NCI-H1417 treated with DMSO at 0.1 percent for 48 hours (cell line): ENCODE results near the gene TMEM204.

Experiments
- DNase-seq: peaks from one replicate; lab custom pipeline; 2025; lab: John Stamatoyannopoulos, UW

Gene TMEM204

DNA sequence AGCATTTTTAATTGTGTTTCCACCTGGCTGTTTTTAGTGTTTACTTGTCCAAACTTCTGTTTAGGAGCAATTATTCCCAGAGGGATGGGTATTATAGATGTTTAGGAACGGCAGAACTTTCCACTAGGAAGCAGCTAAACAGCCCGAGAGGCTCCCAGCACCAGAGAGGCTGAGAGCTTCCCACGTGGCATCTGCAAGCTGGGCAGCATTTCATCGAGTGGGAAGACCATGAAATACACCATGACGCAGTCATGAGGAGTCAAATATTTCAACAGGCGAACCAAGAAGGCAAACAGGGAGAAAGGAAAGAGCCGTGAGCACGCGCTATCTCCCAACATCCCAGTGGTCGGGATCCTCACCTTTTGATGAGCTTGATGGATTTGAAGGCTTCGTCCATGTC, 24.1 kb downstream of the TMEM204 start:
- DNase-seq: no peak

DNA sequence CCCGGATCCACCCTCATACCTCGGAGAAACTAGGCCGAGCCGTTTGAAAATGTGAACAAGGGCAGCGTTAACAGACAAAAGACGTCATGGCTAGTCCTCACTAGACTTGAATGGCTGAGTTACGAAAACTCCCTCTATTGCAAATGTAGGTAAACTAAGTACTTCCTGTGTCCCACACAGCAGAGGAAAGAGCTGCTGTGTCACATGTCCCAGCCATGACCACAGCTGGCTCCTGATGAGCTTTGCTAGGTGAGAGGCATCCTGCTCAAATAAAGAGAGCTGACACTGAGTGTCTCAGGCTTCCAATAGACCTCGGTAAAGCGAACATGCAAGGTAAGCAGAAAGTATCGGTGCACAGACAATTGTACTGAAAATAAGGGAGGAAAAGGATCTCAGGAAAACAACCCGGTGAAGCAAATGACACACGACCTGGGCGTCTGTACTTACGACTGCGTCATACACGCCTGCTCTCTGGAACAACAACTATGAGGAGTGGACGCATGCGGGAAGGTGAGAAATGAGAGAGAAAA, 26.0 kb downstream of the TMEM204 start:
- DNase-seq: no peak

DNA sequence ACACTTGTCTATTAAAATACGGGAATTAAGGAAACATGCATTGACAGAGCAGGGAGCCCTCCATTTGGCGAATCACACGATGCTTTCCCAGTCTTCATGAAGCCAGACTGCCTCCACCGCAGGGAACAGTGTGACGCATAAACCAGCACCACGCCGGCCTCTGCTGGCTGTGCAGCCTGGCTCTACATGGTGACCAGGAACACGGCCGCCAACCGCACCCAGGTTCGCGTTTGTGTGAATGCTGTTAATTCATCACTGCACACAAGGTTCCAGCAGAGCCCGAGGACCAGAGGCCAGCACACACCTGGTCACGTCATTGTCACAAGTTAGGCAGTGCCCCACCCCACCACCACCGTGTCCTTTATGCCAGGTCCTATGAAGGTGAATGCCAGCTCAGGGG, 26.7 kb downstream of the TMEM204 start:
- DNase-seq: no peak

DNA sequence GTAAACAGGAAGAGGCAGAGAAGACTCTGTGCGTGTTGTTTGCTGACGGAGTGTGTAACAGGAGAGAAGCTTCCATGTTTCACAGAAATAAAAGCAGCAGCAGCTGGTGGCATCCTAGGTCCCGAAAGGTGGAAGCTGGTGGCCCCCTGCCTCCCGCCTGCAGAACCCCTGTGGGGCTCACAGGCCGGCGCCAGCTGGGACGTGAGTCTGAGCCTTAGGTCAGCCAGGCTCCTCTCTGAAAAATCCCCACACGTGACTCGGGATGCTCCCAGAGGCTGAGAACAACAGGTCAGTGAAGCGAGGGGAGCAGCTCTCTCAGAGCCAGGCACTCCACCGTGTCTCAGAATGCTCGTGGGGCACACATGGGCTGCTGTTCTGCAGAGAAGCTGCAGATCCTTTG, 27.4 kb downstream of the TMEM204 start:
- DNase-seq: no peak

DNA sequence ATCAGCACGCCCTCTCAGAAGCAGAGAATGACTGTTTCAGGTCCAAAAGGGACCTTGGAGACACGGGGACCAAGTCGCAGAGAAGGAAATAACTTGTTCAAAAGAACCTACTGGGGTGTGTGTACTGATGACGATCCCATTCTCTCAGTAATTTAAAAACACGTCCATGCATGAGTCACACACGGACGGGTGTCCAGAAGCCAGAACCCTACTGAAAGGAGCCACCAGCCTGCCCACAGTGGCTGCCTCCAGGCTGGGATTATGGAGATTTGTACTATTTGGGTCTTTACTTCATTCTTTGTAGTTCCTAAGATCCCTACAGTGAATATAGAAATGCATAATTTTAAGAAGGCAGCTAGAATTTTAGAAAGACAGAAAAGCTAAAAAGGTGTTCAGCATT, 27.8 kb downstream of the TMEM204 start:
- DNase-seq: no peak

DNA sequence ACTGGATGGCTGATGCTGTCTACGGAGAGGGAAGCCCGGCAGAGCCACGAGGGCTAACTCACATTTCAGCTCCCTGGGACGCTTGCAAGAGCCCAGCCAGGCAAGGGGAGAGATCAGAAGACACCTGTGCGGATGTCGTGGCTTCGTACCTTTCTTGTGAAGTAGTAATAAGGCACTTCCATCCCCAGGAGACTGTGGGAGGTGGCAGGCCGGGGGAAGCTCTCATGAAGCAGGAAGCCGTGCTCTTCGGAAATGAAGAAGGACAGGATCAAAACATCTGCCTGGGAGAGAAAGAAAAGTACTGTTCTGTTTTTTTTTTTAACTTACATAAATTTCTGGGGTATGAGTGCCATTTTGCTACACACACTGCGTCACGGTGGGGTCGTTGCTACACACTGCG, 28.4 kb downstream of the TMEM204 start:
- no peak for DNase-seq

DNA sequence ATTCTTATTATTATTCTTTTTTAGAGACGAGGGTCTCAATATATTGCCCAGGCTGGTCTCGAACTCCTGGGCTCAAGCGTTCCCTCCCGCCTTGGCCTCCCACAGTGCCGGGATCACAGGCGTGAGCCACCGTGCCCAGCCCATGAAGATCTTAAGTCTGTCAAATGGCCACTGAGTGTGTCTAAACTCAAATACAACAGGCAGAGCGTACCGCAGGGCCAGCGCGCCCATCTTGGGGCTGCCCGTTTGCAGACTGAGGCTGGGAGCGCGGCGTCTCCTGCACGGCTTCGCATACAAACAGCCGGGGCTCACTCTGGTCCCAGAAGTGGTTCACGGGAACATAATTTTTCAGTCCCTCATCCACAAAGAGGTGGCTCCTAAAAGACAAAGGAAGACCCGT, 30.3 kb downstream of the TMEM204 start:
- DNase-seq: no peak

DNA sequence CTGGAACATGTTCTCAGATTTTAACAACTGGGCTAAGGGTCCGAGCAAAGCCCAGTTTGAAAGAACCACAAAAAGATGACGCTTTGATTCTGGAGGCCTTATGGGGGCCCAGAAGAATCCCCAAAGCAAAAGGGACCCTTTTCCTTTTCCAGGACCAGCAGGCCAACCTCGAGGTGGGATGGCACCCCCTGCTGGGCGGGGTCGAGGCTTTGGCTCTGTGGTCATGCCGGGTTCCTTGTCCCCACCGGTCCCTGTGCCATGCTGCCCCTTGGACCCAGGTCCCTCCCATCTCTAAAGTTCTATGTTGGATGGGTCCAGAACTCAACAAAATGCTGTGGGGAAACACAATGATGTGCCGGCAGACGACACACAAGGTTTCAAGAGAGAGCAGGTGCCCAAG, 30.9 kb downstream of the TMEM204 start:
- no peak for DNase-seq

DNA sequence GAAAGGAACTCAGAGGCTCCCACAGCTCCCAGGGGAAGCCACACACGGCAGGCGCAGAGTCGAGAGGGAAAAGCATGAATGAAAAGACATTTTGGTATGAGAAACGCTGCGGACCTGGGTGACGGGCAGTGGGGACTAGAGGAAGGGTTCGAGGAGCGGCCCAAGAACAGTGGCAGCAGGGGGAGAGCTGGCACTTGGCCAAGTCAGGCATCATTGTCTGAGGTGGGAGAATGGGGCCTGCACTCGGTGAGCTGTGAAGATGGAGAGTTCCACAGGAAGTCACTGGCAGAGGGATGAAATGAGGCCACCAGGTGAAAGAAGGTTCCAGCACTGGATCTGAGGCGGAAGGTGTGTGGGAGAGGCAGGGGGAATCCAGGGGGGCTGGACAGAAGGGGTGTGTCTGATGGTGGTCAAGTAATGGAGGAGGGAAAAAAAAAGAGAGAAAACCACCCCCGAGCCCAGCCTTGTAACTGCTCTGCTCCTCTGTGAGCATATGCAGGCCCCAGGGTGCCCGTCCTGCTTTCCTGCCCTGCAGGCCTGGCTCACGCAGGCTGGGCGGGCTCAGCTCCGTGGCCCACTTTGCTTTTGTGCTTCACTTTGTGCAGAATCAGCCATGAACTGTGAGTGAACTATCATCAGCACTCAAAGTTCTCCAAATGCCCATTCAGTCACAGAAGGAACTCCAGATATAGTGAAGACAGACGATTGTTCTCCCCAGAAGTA, 31.8 kb downstream of the TMEM204 start:
- no peak for DNase-seq

DNA sequence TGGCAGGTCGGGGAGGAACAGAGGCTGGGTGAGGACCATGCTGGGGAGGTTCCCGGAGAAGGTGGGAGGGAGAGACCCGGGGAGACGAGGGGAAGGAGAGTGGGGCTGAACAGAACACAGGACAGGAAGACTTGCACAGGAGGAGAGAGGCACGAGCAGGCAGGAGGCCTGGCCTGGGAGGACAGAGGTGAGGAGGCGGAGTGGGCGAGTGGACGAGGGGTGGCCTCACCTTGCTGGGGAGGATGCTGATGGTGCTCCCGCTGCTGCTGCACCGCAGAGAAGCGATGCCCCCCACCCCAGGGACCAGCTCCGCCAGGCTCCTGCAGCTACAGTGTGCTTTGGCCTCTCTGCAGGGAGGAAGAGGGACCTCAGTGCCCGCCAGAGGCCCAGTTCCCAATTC, 34.5 kb downstream of the TMEM204 start:
- no peak for DNase-seq

DNA sequence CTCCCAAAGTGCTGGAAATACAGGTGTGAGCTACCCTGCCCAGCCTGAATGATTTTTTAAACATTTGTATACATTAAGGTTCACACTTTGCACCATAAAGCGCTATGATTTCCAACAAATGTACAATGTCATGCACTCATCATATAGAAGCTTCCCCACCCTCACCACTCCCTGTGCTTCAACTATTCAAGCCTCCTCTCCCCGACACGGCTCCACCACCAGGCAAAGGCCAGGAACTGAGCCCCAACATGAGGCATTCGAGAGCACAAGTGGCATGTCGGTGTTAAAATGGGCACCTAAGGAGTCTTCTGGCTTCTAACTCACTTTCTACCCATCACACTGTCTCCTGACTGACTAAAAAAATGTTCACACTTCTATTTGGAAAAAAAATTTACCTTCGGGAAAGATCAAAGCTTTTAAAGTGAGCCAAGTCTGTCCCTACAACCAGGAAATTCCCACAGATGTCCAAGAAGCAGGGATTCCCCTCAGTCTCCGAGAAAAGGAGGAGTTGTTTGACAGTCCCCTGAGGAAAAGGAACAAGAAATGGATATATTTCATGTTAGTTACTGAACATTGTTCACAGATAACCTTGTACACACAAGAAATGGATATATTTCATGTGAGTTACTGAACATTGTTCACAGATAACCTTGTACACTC, 37.7 kb downstream of the TMEM204 start:
- DNase-seq: no peak

DNA sequence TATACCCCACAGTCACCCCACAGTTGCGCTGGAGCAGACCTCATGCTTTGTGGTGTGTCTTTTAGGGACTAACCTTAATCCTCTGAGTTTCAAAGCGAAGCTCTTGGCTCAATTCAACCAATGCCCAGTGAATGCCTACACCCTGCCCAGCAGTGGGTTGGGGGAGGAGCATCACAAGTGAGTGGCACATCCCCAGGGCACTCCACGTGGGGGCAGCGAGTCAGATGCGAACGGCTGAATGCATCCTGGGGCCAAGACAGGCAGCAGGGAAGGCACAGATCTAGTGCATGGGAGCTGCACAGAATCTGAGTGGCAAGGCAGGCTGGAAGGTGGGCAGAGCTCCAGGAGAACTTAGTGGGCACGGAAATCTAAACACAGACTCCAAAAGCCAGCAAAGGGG, 39.2 kb downstream of the TMEM204 start:
- DNase-seq: no peak

DNA sequence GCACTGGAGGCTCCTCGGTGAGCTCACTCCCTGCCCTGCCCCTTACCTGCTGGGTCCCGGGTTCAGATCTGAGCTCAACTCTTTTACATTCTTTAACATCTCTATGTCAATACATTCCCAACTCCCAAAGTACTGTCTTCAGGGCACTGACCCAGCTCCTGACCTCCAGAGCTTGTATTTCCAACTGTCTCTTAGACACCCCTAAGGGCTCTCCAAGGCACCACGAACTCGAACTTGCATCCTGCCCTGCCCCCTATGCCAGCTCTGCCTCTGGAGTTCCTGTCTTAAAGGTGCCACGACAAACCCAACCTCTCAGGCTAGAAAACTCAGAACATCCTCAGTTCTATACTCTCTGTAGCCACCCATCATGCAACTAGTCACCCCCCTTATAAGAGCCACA, 39.8 kb downstream of the TMEM204 start:
- DNase-seq: no peak

DNA sequence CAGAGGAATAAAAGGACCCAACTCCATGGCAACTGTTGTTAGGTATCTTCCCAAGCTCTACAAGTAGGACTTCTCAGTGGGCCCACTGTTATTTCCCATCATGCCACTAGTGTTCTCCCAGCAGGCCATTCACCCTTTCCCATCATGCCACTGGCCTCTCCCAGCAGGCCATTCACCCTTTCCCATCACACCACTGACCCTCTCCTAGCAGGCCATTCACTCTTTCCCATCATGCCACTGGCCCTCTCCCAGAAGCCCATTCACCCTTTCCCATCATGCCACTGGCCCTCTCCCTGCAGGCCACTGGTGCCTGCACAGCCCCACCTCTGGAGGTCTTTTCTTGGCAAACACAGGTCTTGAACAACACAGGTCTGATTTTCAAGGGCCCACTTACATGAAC, 42.1 kb downstream of the TMEM204 start:
- no peak for DNase-seq

DNA sequence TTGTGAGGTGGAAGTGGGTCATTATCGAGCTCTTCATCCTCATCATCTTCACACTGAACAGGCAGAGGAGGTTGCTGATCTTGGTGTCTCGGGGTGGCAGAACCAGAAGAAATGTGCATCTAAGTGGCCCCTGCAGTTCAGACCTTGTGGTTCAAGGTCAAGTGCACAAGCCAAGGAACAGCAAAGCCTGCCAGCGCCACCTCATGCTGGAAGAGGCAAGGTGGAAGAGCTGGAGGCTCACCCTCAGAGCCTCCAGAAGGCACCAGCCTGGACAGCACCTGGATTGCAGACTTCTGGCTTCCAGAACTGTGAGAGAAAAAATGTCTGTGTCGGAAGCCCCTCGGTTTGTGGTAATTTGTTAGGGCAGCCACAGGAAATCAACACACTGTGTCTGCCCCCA, 45.7 kb downstream of the TMEM204 start:
- DNase-seq: no peak

DNA sequence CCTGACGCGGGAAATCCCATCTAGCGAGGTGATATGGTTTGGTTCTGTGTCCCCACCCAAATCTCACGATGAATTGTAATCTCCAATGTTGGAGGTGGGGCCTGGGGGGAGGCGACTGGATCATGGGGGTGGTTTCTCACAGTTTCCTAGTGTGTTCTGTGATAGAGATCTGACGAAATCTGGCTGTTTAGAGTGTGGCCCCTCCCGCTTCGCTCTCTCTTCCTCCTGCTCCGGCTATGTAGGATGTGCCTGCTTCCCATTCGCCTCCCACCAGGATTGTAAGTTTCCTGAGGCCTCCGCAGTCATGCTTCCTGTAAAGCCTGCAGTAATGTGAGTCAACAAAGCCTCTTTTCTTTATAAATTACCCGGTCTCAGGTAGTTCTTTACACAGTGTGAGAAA, 46.8 kb downstream of the TMEM204 start:
- DNase-seq: no peak

DNA sequence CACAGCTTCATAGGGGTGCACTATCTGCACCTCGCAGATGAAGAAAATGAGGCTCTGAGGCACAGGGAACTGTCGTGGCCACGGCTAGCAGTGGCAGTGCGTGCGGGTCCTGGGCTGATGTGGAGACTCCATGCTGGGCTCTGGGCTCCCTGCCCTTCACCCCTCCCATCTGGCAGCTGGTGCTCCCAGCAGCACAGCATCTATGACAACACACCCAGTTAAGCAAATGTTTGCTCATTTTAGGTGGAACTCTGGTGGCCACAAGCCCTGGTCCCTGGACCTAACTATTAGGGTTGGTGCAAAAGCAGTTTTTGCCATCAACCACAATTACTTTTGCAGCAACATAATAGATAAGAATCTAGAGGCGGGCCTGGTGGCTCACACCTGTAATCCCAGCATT, 47.5 kb downstream of the TMEM204 start:
- no peak for DNase-seq

DNA sequence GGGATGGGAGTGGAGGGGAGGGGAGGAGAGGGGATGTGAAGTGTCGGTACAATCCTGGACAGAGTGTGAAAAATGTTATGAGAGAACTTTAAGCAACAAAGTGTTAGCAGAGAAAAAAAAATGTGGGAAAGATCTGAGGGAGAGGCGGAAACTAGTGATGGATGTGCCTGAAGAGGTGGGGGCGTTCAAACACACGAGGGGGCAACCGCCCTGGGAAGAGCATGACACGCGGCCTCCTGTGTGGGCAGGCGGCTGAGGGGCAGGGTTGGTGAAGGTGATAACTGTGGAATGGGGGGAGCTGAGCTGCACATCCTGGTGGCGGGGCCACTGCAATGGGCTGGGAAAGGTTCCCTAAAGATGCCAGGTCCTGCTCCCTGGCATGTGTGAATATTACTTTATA, 48.3 kb downstream of the TMEM204 start:
- no peak for DNase-seq

DNA sequence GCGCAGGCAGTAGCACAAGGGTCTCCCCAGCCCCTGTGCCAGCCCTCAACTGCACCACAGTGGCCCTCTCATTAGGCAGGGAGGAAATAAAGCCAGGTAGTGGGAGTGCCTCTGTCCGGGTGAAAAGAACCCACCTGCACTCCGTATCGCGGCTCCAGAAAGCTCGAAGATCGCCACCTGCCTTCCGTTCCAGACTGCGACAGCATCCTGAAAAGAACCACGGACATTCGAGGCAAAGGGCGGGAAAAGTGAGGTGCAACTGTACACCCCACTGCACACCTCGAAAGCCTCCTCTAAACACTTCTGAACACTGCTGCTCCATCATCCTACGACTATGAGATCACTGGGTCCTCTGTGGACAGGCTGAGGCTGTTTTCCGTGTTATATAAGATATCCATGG, 49.7 kb downstream of the TMEM204 start:
- no peak for DNase-seq

DNA sequence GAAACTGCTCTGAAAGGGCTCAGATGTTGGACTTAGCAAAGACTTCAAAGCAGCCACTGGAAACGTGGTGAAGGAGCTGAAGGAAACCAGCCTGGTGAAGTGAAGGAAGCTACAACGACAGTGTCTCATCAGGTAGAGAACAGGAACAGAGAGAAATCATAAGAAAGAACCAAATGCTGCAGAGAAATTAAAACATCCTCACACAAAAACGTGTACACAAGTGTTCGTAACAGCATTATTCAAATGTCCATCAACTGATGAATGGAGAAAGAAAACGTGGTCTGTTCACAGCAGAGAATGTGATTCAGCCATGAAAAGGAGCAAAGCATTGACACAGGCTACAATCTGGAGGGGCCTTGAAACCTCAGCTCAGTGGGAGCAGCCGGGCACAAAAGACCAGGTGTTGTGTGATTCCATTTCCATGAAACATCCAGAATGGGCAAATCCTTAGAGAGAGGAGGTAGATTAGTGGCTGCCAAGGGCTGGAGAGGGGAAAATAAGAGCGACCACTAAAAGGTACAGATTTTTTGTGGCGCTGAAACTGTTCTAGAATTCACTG, 51.5 kb downstream of the TMEM204 start:
- DNase-seq: no peak

DNA sequence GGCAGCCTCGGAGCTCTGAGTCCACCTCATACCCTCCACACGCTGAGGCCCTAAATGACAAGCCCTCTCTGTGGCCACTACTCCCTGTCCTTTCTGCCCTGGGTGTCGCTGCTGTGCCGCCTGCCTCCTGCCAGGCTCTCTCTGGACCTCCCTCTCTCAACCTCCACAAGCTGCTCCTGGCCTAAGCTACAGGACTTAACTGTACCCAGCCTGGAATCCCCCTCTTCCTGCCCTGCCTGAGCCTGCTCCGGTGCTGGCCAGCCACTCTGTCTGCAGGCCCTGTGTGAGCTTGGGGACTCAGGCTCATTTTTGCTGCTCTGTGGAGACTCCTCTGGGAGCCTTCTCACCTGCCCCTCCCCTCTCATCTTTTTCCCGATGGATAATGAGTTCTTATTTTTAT, 56.9 kb downstream of the TMEM204 start:
- DNase-seq: no peak

DNA sequence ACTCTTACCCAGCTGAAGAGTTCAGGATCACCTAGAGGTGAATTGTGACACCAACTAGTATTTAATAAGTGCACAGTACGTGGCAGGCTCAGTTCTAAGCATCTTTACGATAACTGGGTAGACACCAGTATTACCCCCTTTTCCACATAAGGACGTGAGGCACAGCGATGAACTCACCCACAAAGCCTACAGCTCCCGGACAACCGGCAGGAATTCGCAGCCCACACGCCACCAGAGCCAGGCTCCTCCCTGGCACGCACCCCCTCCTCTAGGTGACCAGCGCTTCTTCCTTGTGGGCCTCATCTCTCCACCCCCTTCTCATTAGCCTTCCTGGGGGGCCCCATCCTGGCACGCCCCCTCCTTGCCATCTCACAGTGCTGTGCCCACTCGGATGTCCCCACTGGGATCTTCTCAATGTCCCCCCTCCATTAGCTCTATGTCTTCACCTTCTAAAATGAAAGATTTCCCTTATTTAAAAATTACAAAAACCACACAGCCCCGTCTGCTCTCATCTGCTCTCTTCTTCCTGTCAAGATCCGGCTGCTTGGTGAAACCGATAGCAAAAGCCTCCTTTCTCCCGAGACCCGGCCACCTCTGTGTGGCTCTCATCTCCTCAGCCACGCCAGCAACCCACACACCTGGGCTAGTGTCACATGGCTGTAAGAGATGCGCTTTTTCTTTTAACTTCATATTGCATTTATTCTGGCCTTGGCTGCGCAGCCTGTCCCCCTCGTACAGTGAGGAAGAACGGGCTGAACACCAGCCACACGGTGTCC, 57.7 kb downstream of the TMEM204 start:
- no peak for DNase-seq

DNA sequence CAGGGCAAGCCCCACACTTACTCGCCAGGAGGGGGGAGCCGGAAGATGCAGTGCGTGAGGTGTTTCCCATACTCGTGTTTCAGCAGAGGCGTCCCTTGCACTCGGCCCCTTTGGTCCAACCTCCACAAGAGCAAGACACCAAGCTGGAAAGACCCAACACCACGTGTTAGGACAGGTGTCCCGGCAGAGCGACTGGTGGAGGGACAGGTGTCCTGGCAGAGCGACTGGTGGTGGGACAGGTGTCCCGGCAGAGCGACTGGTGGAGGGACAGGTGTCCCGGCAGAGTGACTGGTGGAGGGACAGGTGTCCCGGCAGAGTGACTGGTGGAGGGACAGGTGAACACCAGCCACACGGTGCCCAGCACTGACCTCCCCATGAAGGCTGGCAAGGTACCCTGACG, 59.0 kb downstream of the TMEM204 start:
- no peak for DNase-seq
